ENCODE results near the gene ABTB1.

ABTB1 gene

DNA sequence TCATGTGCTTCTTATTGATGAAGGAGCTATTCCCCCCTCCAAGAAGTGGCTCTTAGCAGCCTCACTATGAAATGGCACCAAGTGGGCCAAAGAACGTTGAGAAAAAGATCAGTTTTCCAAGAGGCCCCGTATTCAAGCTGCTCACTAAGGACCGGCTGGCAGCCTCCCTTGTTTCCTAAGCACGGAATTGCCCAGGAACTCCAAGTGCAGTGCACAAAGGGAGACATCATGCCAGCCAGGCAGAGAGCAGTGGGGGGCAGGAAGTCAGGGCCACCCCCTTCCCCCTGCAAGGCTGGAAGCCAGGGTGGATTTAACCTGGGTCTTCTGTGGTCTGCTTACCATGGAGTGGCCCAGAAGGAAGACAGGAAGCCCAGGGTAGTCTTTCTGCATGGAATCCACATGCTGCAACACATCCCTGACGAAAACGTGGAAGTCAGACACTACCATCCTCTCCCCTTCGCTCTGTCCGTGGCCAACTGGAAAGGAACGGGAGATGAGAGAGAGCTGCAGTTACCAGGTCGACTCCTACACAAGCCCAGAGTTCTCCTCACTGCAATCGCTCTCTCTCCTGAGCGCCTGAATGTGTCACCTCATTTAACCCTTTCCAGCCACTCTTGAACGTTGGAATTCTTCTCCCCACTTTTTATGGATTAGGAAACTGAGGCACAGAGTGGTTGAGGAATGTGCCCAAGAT, 49.5 kb downstream of the ABTB1 start:
- DNase-seq = peak in 1 of 14 donors; percentile 83

DNA sequence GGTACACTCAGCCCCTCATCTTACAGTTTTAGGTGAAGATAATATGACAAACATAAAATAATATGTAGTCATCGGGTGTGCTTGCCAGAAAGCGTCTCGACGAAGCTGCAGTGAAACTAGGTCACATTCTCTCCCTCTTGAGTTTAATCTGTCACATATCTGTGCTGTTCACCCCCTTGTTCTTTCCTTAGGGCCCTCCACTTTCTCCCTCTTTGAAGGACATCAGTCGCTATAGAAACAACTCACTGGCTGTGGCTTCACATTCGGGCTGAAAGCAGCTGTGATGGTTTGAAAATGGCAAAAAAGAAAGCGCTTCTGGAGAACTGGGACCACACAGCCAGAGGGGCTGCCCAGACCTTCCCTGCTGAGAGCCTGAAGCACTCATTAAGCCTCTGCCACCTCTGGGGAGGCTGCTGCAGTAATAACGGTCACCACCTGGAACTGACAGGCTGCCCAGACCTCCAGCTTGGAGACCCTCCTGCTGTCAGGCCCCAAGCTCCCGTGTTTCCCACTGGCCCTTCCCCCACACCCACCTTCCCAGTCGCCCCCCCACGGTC, 50.3 kb downstream of the ABTB1 start:
- DNase-seq = no peak

DNA sequence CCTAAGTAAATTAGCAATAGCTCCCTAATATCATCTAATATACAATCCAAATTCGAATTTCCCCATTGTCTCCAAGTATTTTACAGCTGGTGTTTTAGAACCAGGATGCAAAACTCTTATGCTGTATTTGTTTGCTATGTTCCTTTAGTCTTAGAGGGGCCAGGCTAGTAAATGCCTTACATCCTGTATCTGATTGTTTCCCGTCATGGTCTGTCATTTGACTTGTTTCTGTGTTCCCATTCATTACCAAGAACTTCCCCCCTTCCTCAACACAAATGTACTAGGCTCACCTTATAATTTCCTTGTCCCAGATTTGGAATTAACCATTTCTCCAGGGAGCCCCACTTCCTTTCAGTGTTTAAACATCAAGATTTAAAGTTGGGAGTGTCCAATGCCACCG, 54.1 kb downstream of the ABTB1 start:
- no peak for DNase-seq

DNA sequence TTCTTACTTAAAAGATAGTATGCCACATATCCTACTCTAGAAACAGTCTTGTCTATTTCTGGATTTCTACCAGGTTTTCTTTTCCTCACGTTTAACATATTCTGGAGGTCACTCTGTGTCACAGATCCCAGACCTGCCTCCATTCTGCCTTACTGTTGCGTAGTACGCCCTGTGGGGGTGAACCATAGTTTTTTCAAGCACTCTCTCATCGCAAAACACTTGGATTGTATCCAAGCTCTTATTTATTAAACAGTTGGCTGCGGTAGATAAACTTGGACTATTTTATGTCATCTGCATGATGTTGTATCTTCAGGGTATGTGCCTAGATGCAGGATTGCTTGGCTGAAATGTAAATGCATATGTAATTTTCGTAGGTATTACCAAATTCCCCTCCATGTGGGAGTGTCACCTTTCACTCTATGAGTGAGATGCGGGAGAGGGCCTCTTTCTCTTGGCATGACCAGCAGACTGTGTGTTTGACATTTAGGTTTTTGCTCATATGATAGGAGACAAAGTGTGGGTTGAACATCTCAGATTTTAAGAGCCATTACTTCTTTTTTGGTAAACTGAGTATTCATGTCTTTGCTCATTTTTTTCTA, 55.8 kb downstream of the ABTB1 start:
- DNase-seq = no peak

DNA sequence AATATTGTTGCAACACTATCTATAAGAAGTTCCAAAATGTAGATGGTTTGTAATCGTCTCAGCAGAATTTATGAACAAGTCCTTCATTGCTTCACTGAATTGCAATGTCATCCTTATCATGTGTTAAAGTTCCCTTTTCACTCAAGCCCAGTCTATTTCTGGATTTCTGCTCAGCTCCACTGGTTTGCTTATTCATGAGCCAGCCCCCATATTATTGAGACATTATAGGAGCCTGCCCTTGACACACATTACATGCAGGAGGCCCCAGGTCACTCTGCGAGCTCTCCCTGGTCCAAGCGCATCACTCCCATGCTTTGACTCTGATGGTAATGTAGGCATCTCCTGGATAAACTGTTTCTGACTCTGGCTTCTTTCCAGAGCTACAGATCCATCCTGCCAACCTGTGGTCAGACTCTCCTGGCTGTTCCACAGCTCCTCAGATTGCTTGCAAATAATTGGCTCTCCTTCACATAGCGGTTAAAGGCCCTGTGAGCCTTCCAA, 56.9 kb downstream of the ABTB1 start:
- peak in 1 of 14 donors; percentile 95 for DNase-seq

DNA sequence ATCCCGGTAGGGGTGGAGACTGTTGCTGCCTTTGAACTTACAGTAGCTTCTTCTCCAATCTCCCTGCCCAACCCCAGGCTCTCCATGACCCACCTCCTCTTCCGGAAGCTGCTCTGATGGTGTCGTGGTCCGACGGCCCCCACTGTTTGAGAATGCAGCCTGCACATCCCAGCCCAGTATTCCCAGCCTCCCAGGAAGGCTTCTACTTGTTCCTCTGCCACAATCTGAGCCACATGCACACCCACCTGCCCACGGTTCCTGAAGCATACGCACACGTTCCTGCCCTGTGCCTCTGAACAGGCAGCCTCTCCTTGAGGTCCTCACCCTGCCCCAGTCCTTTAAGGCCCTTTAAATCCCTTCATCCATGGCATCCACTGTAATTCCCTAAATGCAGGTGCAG, 57.4 kb downstream of the ABTB1 start:
- DNase-seq = no peak

Measured in C1 segment of cervical spinal cord (tissue), 14 donors.